Measurements from ENCODE around the gene ZNF385B.

DNA sequence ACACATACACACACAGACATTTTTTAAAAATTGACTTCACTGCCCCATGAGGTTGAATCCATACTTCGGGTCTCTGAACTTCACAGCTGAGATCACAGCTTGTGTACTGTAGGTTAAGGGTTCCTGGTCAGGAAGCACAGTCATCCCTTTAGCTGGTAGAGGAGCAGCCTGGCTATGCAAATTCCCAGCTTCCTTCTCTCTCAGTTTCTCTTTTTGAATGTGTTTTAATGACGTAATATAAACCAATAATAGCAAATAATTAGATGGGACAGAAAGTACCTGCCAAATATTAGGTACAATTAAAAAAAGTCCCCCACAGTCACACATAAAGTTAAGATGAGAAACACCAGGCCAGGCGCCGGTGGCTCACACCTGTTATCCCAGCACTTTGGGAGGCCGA is 178.7 kb downstream of the ZNF385B start:
- no peak for TF ChIP-seq POLR2A (IDR thresholded peaks at IDR 0.05)
- TF ChIP-seq, protein P1, sequence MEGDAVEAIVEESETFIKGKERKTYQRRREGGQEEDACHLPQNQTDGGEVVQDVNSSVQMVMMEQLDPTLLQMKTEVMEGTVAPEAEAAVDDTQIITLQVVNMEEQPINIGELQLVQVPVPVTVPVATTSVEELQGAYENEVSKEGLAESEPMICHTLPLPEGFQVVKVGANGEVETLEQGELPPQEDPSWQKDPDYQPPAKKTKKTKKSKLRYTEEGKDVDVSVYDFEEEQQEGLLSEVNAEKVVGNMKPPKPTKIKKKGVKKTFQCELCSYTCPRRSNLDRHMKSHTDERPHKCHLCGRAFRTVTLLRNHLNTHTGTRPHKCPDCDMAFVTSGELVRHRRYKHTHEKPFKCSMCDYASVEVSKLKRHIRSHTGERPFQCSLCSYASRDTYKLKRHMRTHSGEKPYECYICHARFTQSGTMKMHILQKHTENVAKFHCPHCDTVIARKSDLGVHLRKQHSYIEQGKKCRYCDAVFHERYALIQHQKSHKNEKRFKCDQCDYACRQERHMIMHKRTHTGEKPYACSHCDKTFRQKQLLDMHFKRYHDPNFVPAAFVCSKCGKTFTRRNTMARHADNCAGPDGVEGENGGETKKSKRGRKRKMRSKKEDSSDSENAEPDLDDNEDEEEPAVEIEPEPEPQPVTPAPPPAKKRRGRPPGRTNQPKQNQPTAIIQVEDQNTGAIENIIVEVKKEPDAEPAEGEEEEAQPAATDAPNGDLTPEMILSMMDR (IDR thresholded peaks at IDR 0.05): no peak

All from adrenal gland (tissue), 5 donors.